ENCODE measurements around the gene CBX4. TPM values are rescaled to one million over a fixed set of nuclear protein-coding genes. Genes with fewer than 3 reads are reported as not detected.

CBX4 gene
- total RNA-seq, 6 donors from 2014 or later = 17.0 to 33.3 (median 25.0) TPM

DNA sequence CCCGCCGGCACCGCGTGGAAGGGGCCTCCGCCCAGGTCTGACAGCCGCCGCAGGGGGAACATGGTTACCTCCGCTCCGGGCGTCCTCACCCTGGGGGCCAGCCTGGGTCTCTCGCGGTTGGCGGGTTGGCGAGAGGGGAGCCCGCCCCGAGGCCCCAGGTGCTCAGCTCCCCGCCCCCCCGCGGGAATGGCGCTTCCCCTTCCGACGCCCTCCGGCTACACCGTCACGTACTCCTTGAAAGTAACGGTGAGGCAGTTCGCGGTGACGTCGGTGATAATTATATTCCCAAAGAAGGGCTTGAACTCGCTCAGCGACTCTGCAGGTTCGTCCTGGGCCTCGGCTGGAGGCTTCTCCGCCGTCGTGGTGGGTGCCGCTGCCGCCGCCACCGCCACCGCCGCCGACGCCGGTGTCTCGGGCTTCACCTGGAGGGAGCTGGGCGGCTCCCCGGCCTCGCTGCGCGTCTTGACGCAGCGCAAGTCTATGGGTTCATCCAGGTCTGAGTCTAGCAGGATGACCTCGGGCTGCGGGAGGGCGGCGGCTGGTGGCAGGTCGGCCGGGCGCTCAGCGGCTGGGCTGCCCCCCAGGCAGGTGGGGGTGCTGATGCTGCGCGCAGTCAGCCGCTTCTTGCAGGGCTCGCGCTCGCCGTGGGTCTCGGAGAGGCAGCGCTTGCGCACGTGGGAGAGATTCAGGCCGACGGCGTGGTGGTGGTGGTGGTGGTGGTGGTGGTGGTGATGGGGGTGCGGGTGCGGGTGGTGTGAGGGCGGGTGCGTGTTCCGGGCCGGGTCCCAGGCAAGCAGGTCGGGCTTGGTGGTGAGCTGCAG is 5.3 kb downstream of the CBX4 start:
- Histone ChIP-seq H3K36me3 (peaks cover 9 to 28% (median 19%) of the 10 kb centered on the region in 4 donors), H3K4me1 (peaks cover 60 to 85% (median 68%) of the 10 kb centered on the region in 4 donors), H3K27me3 (no peaks in the 10 kb centered on the region), H3K4me3 (no peak overlapping the region), H3K9me3 (no peaks in the 10 kb centered on the region), H3K27ac (no peak overlapping the region)
- 89 to 93% methylated on average over 70 to 82 of the region's 83 CpGs for WGBS, 2 donors
- peak in 1 of 2 donors; percentile 83 for DNase-seq
- no peak for ATAC-seq (ENCODE audit: low FRiP score in 2 of 2)
- TF ChIP-seq POLR2A (IDR thresholded peaks at IDR 0.05) = no peak

DNA sequence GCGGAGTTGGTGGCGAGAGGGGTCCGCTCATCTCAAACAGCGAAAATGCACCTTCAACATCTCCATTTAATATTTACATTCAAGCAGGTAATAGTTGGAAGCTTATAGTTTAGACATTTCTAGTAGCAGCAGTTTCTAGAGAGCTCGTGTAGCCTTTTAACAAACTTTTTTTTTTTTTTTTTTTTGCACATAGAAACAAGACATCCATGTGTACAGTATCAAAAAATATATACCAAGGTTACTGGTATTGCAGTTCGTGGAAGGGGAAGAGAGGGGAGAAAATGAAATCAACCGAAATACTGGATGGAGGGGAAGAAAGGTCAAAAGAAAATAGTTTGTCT is 6.2 kb downstream of the CBX4 start:
- H3K27ac ChIP-seq = no peak overlapping the region
- WGBS, 2 donors = 75 to 87% methylated on average over 7 of the region's 7 CpGs
- DNase-seq (no peak), ATAC-seq (ENCODE audit: low FRiP score in 2 of 2) (no peak)
- H3K36me3 ChIP-seq = peaks cover 9 to 28% (median 19%) of the 10 kb centered on the region in 4 donors
- peak overlapping the region in 1 of 4 donors; percentile 43 for H3K4me3 ChIP-seq
- no peaks in the 10 kb centered on the region for H3K9me3 ChIP-seq
- peaks cover 61 to 88% (median 67%) of the 10 kb centered on the region in 4 donors for H3K4me1 ChIP-seq
- H3K27me3 ChIP-seq = no peaks in the 10 kb centered on the region
- TF ChIP-seq, protein P1, sequence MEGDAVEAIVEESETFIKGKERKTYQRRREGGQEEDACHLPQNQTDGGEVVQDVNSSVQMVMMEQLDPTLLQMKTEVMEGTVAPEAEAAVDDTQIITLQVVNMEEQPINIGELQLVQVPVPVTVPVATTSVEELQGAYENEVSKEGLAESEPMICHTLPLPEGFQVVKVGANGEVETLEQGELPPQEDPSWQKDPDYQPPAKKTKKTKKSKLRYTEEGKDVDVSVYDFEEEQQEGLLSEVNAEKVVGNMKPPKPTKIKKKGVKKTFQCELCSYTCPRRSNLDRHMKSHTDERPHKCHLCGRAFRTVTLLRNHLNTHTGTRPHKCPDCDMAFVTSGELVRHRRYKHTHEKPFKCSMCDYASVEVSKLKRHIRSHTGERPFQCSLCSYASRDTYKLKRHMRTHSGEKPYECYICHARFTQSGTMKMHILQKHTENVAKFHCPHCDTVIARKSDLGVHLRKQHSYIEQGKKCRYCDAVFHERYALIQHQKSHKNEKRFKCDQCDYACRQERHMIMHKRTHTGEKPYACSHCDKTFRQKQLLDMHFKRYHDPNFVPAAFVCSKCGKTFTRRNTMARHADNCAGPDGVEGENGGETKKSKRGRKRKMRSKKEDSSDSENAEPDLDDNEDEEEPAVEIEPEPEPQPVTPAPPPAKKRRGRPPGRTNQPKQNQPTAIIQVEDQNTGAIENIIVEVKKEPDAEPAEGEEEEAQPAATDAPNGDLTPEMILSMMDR (IDR thresholded peaks at IDR 0.05) = no peak
- TF ChIP-seq POLR2A (IDR thresholded peaks at IDR 0.05) (no peak), POLR2AphosphoS5 (IDR thresholded peaks at IDR 0.05) (no peak)

DNA sequence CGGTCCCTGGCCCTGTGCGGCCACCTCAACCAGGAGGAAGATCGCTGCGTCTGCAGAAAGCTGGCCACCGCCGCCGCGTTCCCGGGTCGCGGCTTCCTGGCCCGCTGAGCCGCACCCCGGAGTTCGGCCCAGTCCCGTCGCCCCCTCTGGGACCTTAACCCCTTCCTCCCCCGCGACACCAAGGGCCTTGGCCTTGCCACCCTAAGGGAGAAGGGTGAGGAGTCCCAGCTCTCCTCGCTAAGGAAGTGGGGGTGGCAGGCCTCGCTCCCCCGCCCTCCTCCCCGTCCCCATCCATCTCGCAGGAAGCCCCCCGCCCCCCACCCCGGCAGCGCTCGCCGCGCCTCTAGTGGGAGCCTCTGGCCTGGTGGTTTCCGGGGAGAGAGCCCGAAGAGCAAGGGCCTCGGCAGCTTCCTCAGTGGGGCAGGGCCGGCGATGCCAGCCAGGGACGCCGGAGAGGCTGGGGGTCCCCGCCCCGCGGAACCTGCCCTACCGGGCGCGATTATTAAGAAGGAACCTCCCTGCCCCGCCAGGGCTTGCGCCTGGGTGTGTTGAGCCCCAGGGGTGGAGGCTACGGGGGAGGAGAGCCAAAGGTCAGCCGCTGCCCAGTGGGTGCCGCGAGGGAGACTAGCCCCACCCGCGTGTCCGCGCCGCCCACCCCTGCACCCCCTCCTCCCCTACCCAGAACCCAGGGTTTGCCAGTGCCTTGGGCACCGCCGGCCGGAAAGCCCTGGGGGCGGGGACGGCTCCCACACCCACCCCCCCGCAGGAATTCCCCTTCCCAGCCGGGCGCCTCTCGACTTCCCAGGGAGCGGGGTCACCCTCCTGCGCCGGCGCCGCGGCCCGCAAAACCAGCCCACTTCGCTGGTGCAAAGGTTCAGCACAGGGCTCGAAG is 6.8 kb downstream of the CBX4 start:
- peak; percentile 5 to 32 for ATAC-seq (ENCODE audit: low FRiP score in 2 of 2)
- H3K4me3 ChIP-seq = peak overlapping the region in 3 of 4 donors; percentile 22 to 44 (median 43)
- no peaks in the 10 kb centered on the region for H3K27me3 ChIP-seq
- 33 to 44% methylated on average over 19 to 20 of the region's 72 CpGs for WGBS, 2 donors
- peaks cover 9 to 28% (median 19%) of the 10 kb centered on the region in 4 donors for H3K36me3 ChIP-seq
- TF ChIP-seq POLR2A (IDR thresholded peaks at IDR 0.05) = no peak
- TF ChIP-seq POLR2AphosphoS5 (IDR thresholded peaks at IDR 0.05) = no peak
- TF ChIP-seq, protein P1 (IDR thresholded peaks at IDR 0.05) = no peak
- TF ChIP-seq EP300 (IDR thresholded peaks at IDR 0.05) = no peak
- peak in 1 of 2 donors; percentile 89 for DNase-seq
- peak overlapping the region in 3 of 4 donors; percentile 44 to 77 (median 70) for H3K27ac ChIP-seq
- no peaks in the 10 kb centered on the region for H3K9me3 ChIP-seq
- peaks cover 55 to 82% (median 61%) of the 10 kb centered on the region in 4 donors for H3K4me1 ChIP-seq

DNA sequence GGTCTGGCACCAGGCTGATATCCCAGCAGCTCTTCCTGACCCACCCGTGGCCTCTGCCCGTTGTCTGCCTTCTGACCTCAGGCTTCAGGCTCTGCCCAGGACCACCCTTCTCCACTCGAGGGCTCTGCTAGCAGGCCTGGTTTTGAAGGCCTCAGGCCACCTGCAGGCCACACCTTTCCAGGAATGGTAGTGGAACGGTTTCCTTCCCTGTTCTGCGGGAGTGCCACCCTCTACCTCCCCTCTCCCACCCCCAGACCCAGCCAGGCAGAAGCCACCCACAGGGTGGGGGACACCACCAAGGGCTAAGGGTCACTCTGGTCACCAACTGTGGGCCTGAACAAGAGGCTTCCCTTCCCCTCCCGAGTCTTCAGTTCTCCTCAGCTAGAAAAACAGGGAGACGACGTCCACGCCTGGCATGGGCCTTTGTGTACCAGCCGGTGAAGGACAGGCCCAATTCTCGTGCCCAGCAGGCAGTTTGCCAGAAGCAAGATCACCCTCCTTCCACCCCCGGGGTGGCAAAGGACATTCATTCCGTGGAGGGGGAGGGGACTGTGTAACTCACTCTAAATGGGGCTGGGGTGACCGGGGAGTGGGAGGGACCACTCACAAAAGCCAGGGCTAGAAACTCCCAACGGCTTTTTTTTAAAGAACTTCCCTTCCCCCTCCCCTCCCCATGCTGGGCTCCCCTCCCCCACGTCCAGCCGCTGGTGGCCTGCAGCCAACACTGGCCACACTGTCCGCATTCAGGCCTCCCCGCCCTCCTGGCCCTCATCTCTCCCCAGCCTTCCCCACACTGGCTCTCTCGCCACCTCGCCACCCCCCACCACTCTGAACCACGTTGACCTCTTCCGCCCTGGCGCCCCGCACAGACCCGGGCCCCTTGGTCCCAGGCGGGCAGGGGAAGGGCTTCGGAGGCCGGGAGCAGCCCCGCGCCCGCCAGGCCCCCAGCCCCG is 7.7 kb downstream of the CBX4 start:
- Histone ChIP-seq H3K9me3 (no peaks in the 10 kb centered on the region), H3K27ac (peak overlapping the region in 3 of 4 donors; percentile 44 to 77 (median 70)), H3K4me1 (peaks cover 51 to 73% (median 54%) of the 10 kb centered on the region in 4 donors), H3K4me3 (peak overlapping the region in 3 of 4 donors; percentile 22 to 44 (median 43)), H3K27me3 (no peaks in the 10 kb centered on the region), H3K36me3 (peaks cover 9 to 27% (median 19%) of the 10 kb centered on the region in 4 donors)
- peak; percentile 81 to 89 for DNase-seq
- 23 to 34% methylated on average over 31 of the region's 33 CpGs for WGBS, 2 donors
- no peak for TF ChIP-seq POLR2AphosphoS5 (IDR thresholded peaks at IDR 0.05)
- no peak for TF ChIP-seq EP300 (IDR thresholded peaks at IDR 0.05)
- TF ChIP-seq POLR2A (IDR thresholded peaks at IDR 0.05) = no peak
- TF ChIP-seq, protein P1 (IDR thresholded peaks at IDR 0.05) = no peak
- peak in 1 of 2 donors; percentile 78 for ATAC-seq (ENCODE audit: low FRiP score in 2 of 2)

Measured in upper lobe of left lung (tissue), 6 donors.